Glutamatergic neuron (in vitro differentiated cells): ENCODE measurements around the gene AUTS2. TPM values are rescaled to one million over a fixed set of nuclear protein-coding genes. Genes with fewer than 3 reads are reported as not detected.

Experiments
- DNase-seq: peaks from one replicate; pipeline ENCODE4 v3.0.0; 2022
- H3K27ac Mint-ChIP-seq: one replicate; pipeline ENCODE4 v1.8.0; 2020; ENCODE audit warnings: mild to moderate bottlenecking, mixed read lengths, inconsistent platforms; ENCODE audit not compliant: unreplicated experiment
- H3K27me3 Mint-ChIP-seq: one replicate; pipeline ENCODE4 v1.8.0; 2020; ENCODE audit warnings: mild to moderate bottlenecking, moderate library complexity, mixed read lengths, inconsistent platforms; ENCODE audit not compliant: unreplicated experiment
- H3K36me3 Mint-ChIP-seq: one replicate; pipeline ENCODE4 v1.8.0; 2020; ENCODE audit warnings: mild to moderate bottlenecking, mixed read lengths, inconsistent platforms; ENCODE audit not compliant: unreplicated experiment
- H3K4me1 Mint-ChIP-seq: one replicate; pipeline ENCODE4 v1.8.0; 2020; ENCODE audit warnings: mild to moderate bottlenecking, low read depth, mixed read lengths, inconsistent platforms; ENCODE audit not compliant: unreplicated experiment
- H3K4me3 Mint-ChIP-seq: one replicate; pipeline ENCODE4 v1.8.0; 2020; ENCODE audit warnings: mild to moderate bottlenecking, mixed read lengths, inconsistent platforms; ENCODE audit not compliant: unreplicated experiment
- H3K9me3 Mint-ChIP-seq: one replicate; pipeline ENCODE4 v1.8.0; 2020; ENCODE audit warnings: mild to moderate bottlenecking, moderate library complexity, mixed read lengths, inconsistent platforms; ENCODE audit not compliant: unreplicated experiment
- CTCF ChIP-seq: fragments of 200-600 bp; sonication (generic); IDR thresholded peaks from one replicate; pipeline ENCODE4 v1.5.0; 2021; ENCODE audit not compliant: partially characterized antibody, unreplicated experiment
- total RNA-seq: library from RNA; stranded (reverse); fragmentation: NEBNext Ultra II Directional; extraction: Animal tissue kit (Norgen Biotek cat#: 25700); gene quantifications from one replicate; pipeline ENCODE4 v1.2.1, GENCODE V29; 2021; ENCODE audit not compliant: unreplicated experiment

The AUTS2 gene
- total RNA-seq, 1 donor from 2014 or later: 300 TPM

- Mint-ChIP-seq H3K4me3 (peak overlapping the region; percentile 4), H3K27ac (no peak overlapping the region), H3K9me3 (peaks cover 4% of the 10 kb centered on the region), H3K27me3 (peaks cover 2% of the 10 kb centered on the region), H3K4me1 (peaks cover 52% of the 10 kb centered on the region), H3K36me3 (no peaks in the 10 kb centered on the region)
- no peak for TF ChIP-seq CTCF
- DNase-seq: no peak
Observed at GRCh38 chr7:69889338-69889975, 291.2 kb downstream of the AUTS2 start.

- H3K4me3 Mint-ChIP-seq: peak overlapping the region; percentile 4
- no peak for DNase-seq
- H3K4me1 Mint-ChIP-seq: peaks cover 49% of the 10 kb centered on the region
- peaks cover 4% of the 10 kb centered on the region for H3K9me3 Mint-ChIP-seq
- no peak overlapping the region for H3K27ac Mint-ChIP-seq
- no peak for TF ChIP-seq CTCF
- H3K27me3 Mint-ChIP-seq: peaks cover 2% of the 10 kb centered on the region
- no peaks in the 10 kb centered on the region for H3K36me3 Mint-ChIP-seq
Observed at GRCh38 chr7:69889976-69890351, 291.7 kb downstream of the AUTS2 start.

- TF ChIP-seq CTCF: no peak
- H3K27me3 Mint-ChIP-seq: peaks cover 2% of the 10 kb centered on the region
- peaks cover 7% of the 10 kb centered on the region for H3K9me3 Mint-ChIP-seq
- H3K36me3 Mint-ChIP-seq: no peaks in the 10 kb centered on the region
- no peak overlapping the region for H3K27ac Mint-ChIP-seq
- peaks cover 50% of the 10 kb centered on the region for H3K4me1 Mint-ChIP-seq
- no peak overlapping the region for H3K4me3 Mint-ChIP-seq
- no peak for DNase-seq
Observed at GRCh38 chr7:69892790-69893189, 294.5 kb downstream of the AUTS2 start.

- Mint-ChIP-seq H3K36me3 (no peaks in the 10 kb centered on the region), H3K4me1 (peaks cover 50% of the 10 kb centered on the region), H3K9me3 (peaks cover 4% of the 10 kb centered on the region), H3K27ac (peak overlapping the region; percentile 39), H3K4me3 (peak overlapping the region; percentile 8), H3K27me3 (no peaks in the 10 kb centered on the region)
- DNase-seq: no peak
- no peak for TF ChIP-seq CTCF
Observed at GRCh38 chr7:69893906-69894305, 295.6 kb downstream of the AUTS2 start.

- DNase-seq: no peak
- Mint-ChIP-seq H3K36me3 (no peaks in the 10 kb centered on the region), H3K27ac (no peak overlapping the region), H3K4me3 (no peak overlapping the region), H3K4me1 (peaks cover 42% of the 10 kb centered on the region), H3K9me3 (peaks cover 4% of the 10 kb centered on the region), H3K27me3 (peaks cover 2% of the 10 kb centered on the region)
- no peak for TF ChIP-seq CTCF
Observed at GRCh38 chr7:69895446-69895845, 297.2 kb downstream of the AUTS2 start.
